Astrocyte (in vitro differentiated cells and primary cell): ENCODE data around the gene POU2F1.

Experiments used
- EZH2 ChIP-seq: IDR thresholded peaks from 2 replicates; pipeline ENCODE4 v1.6.1; 2012; ENCODE audit warnings: mild to moderate bottlenecking, low read length, inconsistent platforms; ENCODE audit not compliant: insufficient read depth
- TF ChIP-seq, protein P1 (sequence below): IDR thresholded peaks from 2 replicates; pipeline ENCODE4 v1.5.1; 2011; ENCODE audit warnings: low read depth, mild to moderate bottlenecking, inconsistent platforms, low read length, moderate library complexity; ENCODE audit not compliant: insufficient read depth

DNA sequence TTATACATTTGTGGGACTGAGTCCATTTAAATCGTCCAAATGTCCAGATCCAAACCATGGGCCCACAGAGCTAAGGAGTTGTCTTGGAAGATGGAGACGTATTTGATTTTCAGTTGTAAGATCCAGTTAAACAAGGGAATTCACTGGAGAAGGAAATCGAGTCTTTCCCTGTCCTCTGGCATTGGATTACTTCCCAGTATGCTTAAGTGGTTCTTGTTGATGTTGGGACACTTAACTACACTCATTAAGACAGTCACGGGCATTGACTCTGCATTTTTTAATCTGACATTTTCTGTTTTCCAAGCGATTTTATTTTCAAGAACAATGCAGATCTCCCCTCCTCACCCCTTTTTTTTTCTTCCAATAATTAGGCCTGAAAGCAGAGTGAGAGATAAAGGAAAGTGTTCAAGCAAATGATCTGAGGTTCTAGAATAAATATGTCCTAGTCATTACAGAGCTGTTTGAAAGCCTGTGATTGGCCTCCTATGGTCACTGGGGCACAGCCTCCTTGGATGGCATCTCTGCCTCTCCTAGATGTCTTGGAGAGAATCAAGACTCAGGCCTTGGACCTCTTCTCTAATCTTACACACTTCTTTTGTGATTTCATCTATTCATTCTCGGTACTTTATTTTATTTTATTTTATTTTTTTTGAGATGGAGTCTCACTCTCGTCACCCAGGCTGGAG is 248.7 kb downstream of the POU2F1 start:
- no peak for TF ChIP-seq EZH2
- TF ChIP-seq, protein P1, sequence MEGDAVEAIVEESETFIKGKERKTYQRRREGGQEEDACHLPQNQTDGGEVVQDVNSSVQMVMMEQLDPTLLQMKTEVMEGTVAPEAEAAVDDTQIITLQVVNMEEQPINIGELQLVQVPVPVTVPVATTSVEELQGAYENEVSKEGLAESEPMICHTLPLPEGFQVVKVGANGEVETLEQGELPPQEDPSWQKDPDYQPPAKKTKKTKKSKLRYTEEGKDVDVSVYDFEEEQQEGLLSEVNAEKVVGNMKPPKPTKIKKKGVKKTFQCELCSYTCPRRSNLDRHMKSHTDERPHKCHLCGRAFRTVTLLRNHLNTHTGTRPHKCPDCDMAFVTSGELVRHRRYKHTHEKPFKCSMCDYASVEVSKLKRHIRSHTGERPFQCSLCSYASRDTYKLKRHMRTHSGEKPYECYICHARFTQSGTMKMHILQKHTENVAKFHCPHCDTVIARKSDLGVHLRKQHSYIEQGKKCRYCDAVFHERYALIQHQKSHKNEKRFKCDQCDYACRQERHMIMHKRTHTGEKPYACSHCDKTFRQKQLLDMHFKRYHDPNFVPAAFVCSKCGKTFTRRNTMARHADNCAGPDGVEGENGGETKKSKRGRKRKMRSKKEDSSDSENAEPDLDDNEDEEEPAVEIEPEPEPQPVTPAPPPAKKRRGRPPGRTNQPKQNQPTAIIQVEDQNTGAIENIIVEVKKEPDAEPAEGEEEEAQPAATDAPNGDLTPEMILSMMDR = no peak
